Erythroblast (primary cell): ENCODE measurements around the gene ZNF730.
"Not testable (repeated sequence)": the region's sequence is repeated elsewhere in the genome, so short reads cannot be mapped to it uniquely, and the experiment has no call there.

Experiments used
- GATA1 ChIP-seq: IDR thresholded peaks from 2 replicates; pipeline ENCODE4 v1.6.1; 2011; ENCODE audit warnings: low read depth, mild to moderate bottlenecking, control low read depth, low read length, moderate library complexity
- POLR2A ChIP-seq: IDR thresholded peaks from 2 replicates; pipeline ENCODE4 v1.6.1; 2011; ENCODE audit warnings: mild to moderate bottlenecking, low read length

- not testable (repeated sequence) for TF ChIP-seq POLR2A, GATA1
Measured at GRCh38 chr19:23077776-23078175, 39.0 kb upstream of the ZNF730 start.
